PC-3 (cell line): Measurements from ENCODE around the gene PRSS3. TPM values are rescaled to one million over a fixed set of nuclear protein-coding genes. Genes with fewer than 3 reads are reported as not detected.
A peak's percentile ranks its signal among the peaks of the same experiment; 100 is the strongest.
"Not testable (repeated sequence)": the region's sequence is repeated elsewhere in the genome, so short reads cannot be mapped to it uniquely, and the experiment has no call there.

Experiments used
- ATAC-seq: fragments of 200-7000 bp; cut with Tn5 transposase; 2 replicates; pipeline ENCODE4 v1.9.1; 2020; ENCODE audit warnings: mild to moderate bottlenecking, moderate library complexity
- BruUV-seq: library from RNA; stranded (reverse); fragments of 400-500 nt; replicated peaks from 2 replicates; lab custom pipeline; 2021; lab: Mats Ljungman, UMichigan
- CTCF ChIA-PET: fragments of 300-600 bp; sonication (Branson Sonifier 250); formaldehyde crosslinking; loops from one replicate; lab custom pipeline; 2022; ENCODE audit warnings: antibody characterized with exemption; lab: Charles Lee
- POLR2A ChIA-PET: fragments of 300-600 bp; sonication (Branson Sonifier 250); formaldehyde crosslinking; loops from one replicate; lab custom pipeline; 2022; ENCODE audit warnings: antibody characterized with exemption; ENCODE audit not compliant: unreplicated experiment; lab: Charles Lee
- DNase-seq: peaks from one replicate; pipeline ENCODE4 v3.0.0-alpha.2; 2015
- H2AFZ ChIP-seq: fragments of 300-600 bp; sonication (generic); 2 replicates; pipeline ENCODE4 v1.6.0; 2016; ENCODE audit warnings: antibody characterized with exemption, low read length
- H3F3A ChIP-seq: fragments of 300-600 bp; sonication (generic); one replicate; pipeline ENCODE4 v1.6.0; 2017; ENCODE audit warnings: antibody characterized with exemption, low read length, control low read depth, mild to moderate bottlenecking; ENCODE audit not compliant: unreplicated experiment
- H3K27ac ChIP-seq: fragments of 300-600 bp; sonication (generic); 2 replicates; pipeline ENCODE4 v1.5.1; 2016; ENCODE audit warnings: mild to moderate bottlenecking, low read length
- H3K27me3 ChIP-seq: fragments of 300-600 bp; sonication (generic); 2 replicates; pipeline ENCODE4 v1.6.1; 2016; ENCODE audit warnings: low read length, mixed read lengths
- H3K36me3 ChIP-seq: fragments of 300-600 bp; sonication (generic); 2 replicates; pipeline ENCODE4 v1.6.1; 2016; ENCODE audit warnings: low read depth, mixed run types, low read length, mixed read lengths
- H3K4me1 ChIP-seq: fragments of 300-600 bp; sonication (generic); 2 replicates; pipeline ENCODE4 v1.5.1; 2016; ENCODE audit warnings: low read length; ENCODE audit not compliant: insufficient read depth
- H3K4me2 ChIP-seq: fragments of 300-600 bp; sonication (generic); 2 replicates; pipeline ENCODE4 v1.6.0; 2016; ENCODE audit warnings: low read length
- H3K4me3 ChIP-seq: fragments of 300-600 bp; sonication (generic); 2 replicates; pipeline ENCODE4 v1.5.1; 2016; ENCODE audit warnings: mild to moderate bottlenecking, low read length, mixed read lengths
- H3K79me2 ChIP-seq: fragments of 300-600 bp; sonication (generic); 2 replicates; pipeline ENCODE4 v1.6.1; 2017; ENCODE audit warnings: low read length, mixed read lengths
- H3K9ac ChIP-seq: fragments of 300-600 bp; sonication (generic); 2 replicates; pipeline ENCODE4 v1.6.0; 2016; ENCODE audit warnings: mild to moderate bottlenecking, low read length
- H3K9me2 ChIP-seq: fragments of 300-600 bp; sonication (generic); replicated peaks from 2 replicates; pipeline ENCODE4 v1.6.1; 2016; ENCODE audit warnings: mixed run types, low read length, mixed read lengths
- H3K9me3 ChIP-seq: fragments of 300-600 bp; sonication (generic); 2 replicates; pipeline ENCODE4 v1.6.1; 2016; ENCODE audit warnings: low read length, mixed read lengths
- H4K20me1 ChIP-seq: fragments of 300-600 bp; sonication (generic); 2 replicates; pipeline ENCODE4 v1.6.1; 2016; ENCODE audit warnings: low read length, mixed read lengths
- CTCF ChIP-seq: fragments of 300-600 bp; sonication (generic); conservative IDR thresholded peaks from 2 replicates; pipeline ENCODE4 v1.5.1; 2017; ENCODE audit warnings: antibody characterized with exemption, low read depth, mild to moderate bottlenecking, low read length
- EZH2 ChIP-seq: fragments of 300-600 bp; sonication (generic); IDR thresholded peaks from one replicate; pipeline ENCODE4 v1.6.1; 2017; ENCODE audit warnings: antibody characterized with exemption, mild to moderate bottlenecking, low read length; ENCODE audit not compliant: unreplicated experiment
- EZH2phosphoT487 ChIP-seq: fragments of 300-600 bp; sonication (generic); IDR thresholded peaks from 2 replicates; pipeline ENCODE4 v1.6.1; 2018; ENCODE audit warnings: mild to moderate bottlenecking, antibody characterized with exemption, low read length, borderline replicate concordance
- intact Hi-C: fragments of 100-400 bp; cut with micrococcal nuclease; formaldehyde crosslinking; loops from 2 replicates; pipeline ENCODE4 v1.9.0; 2023
- total RNA-seq: library from RNA; depleted of rRNA; stranded (reverse); fragments of >200 nt; gene quantifications from 2 replicates; pipeline ENCODE4 v1.2.3, GENCODE V29; 2014

PRSS3 gene
- total RNA-seq, 1 experiment from 2014 or later, result 225 TPM

- DNase-seq, result no peak
- BruUV-seq, result no TSS peak
- ChIA-PET POLR2A (no interaction called here), CTCF (no interaction called here)
- H3K9me2 ChIP-seq, result no peaks in the 10 kb centered on the region
- no peak overlapping the region for H2AFZ ChIP-seq
- H3K9ac ChIP-seq, result no peak overlapping the region
- H3K27ac ChIP-seq, result no peak overlapping the region
- no peak for TF ChIP-seq EZH2
- 0 out of 2 replicates have a peak, but pooled peaks have one; percentile 25 for TF ChIP-seq CTCF
- H4K20me1 ChIP-seq, result no peaks in the 10 kb centered on the region
- peaks cover 30% of the 10 kb centered on the region for H3K4me1 ChIP-seq
- no peak overlapping the region for H3K4me3 ChIP-seq
- H3K27me3 ChIP-seq, result no peaks in the 10 kb centered on the region
- no peak for ATAC-seq
- H3K36me3 ChIP-seq, result peaks cover 13% of the 10 kb centered on the region
- H3K79me2 ChIP-seq, result peaks cover 58% of the 10 kb centered on the region
- intact Hi-C loops, result no loop called here
- H3K9me3 ChIP-seq, result no peaks in the 10 kb centered on the region
- H3K4me2 ChIP-seq, result no peak overlapping the region
- H3F3A ChIP-seq, result no peaks in the 10 kb centered on the region
These were observed 9.4 kb upstream of the PRSS3 start for GRCh38 chr9:33785914-33786313.

- no peak for TF ChIP-seq EZH2phosphoT487
- no peak for TF ChIP-seq EZH2
- TF ChIP-seq CTCF, result no peak
- Histone ChIP-seq H3F3A (no peaks in the 10 kb centered on the region), H3K27me3 (no peaks in the 10 kb centered on the region), H3K9ac (no peak overlapping the region), H3K9me2 (no peaks in the 10 kb centered on the region), H2AFZ (no peak overlapping the region), H3K4me3 (no peak overlapping the region), H3K4me2 (no peak overlapping the region), H3K36me3 (peaks cover 12% of the 10 kb centered on the region), H4K20me1 (no peaks in the 10 kb centered on the region), H3K27ac (no peak overlapping the region), H3K9me3 (no peaks in the 10 kb centered on the region), H3K79me2 (peaks cover 54% of the 10 kb centered on the region), H3K4me1 (peaks cover 32% of the 10 kb centered on the region)
- no TSS peak for BruUV-seq
- no peak for DNase-seq
- intact Hi-C loops, result no loop called here
- no peak for ATAC-seq
- CTCF ChIA-PET, result no interaction called here
- POLR2A ChIA-PET, result no interaction called here
These were observed 8.7 kb upstream of the PRSS3 start for GRCh38 chr9:33786681-33787080.

GRCh38 chr9:33787839-33788238 is 7.5 kb upstream of the PRSS3 start:
- no peak overlapping the region for H3K27ac ChIP-seq
- POLR2A ChIA-PET, result no interaction called here
- no peak for DNase-seq
- H2AFZ ChIP-seq, result no peak overlapping the region
- no peak overlapping the region for H3K4me3 ChIP-seq
- ATAC-seq, result no peak
- peaks cover 16% of the 10 kb centered on the region for H3K36me3 ChIP-seq
- H3K27me3 ChIP-seq, result no peaks in the 10 kb centered on the region
- no peak overlapping the region for H3K9ac ChIP-seq
- CTCF ChIA-PET, result no interaction called here
- H3K79me2 ChIP-seq, result peaks cover 56% of the 10 kb centered on the region
- H3K9me2 ChIP-seq, result no peaks in the 10 kb centered on the region
- no TSS peak for BruUV-seq
- H3K4me2 ChIP-seq, result no peak overlapping the region
- no peaks in the 10 kb centered on the region for H3F3A ChIP-seq
- H3K4me1 ChIP-seq, result peaks cover 21% of the 10 kb centered on the region
- no peaks in the 10 kb centered on the region for H4K20me1 ChIP-seq
- TF ChIP-seq CTCF (0 out of 2 replicates have a peak, but pooled peaks have one; percentile 16), EZH2phosphoT487 (no peak), EZH2 (no peak)
- intact Hi-C loops, result no loop called here
- no peaks in the 10 kb centered on the region for H3K9me3 ChIP-seq

GRCh38 chr9:33789429-33789828 is 5.9 kb upstream of the PRSS3 start:
- POLR2A ChIA-PET, H3F3A ChIP-seq, H3K9me2 ChIP-seq, H3K27me3 ChIP-seq, CTCF ChIA-PET, H3K4me3 ChIP-seq, ATAC-seq, H3K27ac ChIP-seq, H4K20me1 ChIP-seq, intact Hi-C loops, H2AFZ ChIP-seq, H3K9ac ChIP-seq, BruUV-seq, H3K9me3 ChIP-seq, H3K4me2 ChIP-seq, DNase-seq: not testable (repeated sequence)
- H3K4me1 ChIP-seq, result peaks cover 15% of the 10 kb centered on the region
- peaks cover 40% of the 10 kb centered on the region for H3K79me2 ChIP-seq
- peaks cover 16% of the 10 kb centered on the region for H3K36me3 ChIP-seq
